Neural progenitor cell (in vitro differentiated cells): Measurements from ENCODE around the gene EID3.

ENCODE experiments used
- EZH2 ChIP-seq: fragments of 200-600 bp; sonication (generic); IDR thresholded peaks from 2 replicates; pipeline ENCODE4 v1.6.1; 2017; ENCODE audit warnings: antibody characterized with exemption, mild to moderate bottlenecking, moderate library complexity
- TF ChIP-seq, protein P1 (sequence below): fragments of 200-600 bp; sonication (generic); IDR thresholded peaks from 2 replicates; pipeline ENCODE4 v1.5.1; 2017; ENCODE audit warnings: antibody characterized with exemption, mild to moderate bottlenecking

DNA sequence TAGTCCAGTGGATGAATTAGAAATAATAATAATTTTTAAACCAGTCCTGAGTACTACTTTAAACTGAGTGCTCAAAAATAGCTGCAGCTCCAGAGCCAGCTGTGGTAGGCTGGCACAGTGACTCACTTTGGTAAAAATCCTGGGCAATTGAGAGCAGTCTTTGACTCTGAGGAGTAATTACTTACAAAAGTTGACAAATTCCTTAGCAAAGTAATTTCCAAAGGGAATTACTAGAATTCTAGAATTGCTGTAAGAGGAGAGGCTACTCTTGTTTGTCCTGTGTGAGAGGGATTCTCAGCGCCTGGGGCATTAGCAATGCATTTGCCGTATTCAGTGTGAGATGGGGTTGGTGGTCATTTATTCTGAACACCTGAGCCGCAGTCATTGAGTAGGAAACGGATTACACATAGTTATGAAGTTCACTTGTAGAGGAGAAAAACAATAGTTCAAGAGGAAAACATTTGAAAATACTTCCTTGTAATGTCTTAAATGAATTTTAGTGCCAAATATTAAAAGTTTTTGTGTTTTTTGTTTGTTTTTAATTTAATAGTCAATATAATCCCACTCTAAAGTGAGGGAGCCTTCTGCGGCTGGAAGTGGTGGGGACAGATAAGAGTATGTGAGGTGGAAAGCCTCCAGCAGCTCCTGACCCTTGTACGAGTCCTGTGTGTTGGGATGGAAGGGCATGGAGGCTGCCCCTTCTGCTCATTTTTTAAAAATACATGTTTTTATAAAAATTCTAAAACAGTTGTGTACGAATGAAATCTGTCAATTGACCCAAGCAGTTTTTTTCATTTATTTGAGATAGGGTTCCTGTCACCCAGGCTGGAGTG is 41.9 kb downstream of the EID3 start:
- TF ChIP-seq, protein P1, sequence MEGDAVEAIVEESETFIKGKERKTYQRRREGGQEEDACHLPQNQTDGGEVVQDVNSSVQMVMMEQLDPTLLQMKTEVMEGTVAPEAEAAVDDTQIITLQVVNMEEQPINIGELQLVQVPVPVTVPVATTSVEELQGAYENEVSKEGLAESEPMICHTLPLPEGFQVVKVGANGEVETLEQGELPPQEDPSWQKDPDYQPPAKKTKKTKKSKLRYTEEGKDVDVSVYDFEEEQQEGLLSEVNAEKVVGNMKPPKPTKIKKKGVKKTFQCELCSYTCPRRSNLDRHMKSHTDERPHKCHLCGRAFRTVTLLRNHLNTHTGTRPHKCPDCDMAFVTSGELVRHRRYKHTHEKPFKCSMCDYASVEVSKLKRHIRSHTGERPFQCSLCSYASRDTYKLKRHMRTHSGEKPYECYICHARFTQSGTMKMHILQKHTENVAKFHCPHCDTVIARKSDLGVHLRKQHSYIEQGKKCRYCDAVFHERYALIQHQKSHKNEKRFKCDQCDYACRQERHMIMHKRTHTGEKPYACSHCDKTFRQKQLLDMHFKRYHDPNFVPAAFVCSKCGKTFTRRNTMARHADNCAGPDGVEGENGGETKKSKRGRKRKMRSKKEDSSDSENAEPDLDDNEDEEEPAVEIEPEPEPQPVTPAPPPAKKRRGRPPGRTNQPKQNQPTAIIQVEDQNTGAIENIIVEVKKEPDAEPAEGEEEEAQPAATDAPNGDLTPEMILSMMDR, result no peak
- no peak for TF ChIP-seq EZH2
